WTC11 (cell line): ENCODE results near the gene GSN. TPM values are rescaled to one million over a fixed set of nuclear protein-coding genes. Genes with fewer than 3 reads are reported as not detected.

Experiments used
- ATAC-seq: fragments of 200-7000 bp; cut with Tn5 transposase; 2 replicates; pipeline ENCODE4 v1.10.0; 2021; ENCODE audit warnings: mild to moderate bottlenecking, moderate library complexity
- CTCF ChIA-PET: fragments of 300-600 bp; sonication (Branson Sonifier 250); formaldehyde crosslinking; loops from one replicate; lab custom pipeline; 2021; ENCODE audit warnings: antibody characterized with exemption; lab: Charles Lee
- POLR2A ChIA-PET: fragments of 350-600 bp; sonication (Branson Sonifier 250); formaldehyde crosslinking; loops from one replicate; lab custom pipeline; 2021; ENCODE audit warnings: antibody characterized with exemption; lab: Charles Lee
- DNase-seq: peaks from one replicate; pipeline ENCODE4 v3.0.0; 2021; ENCODE audit warnings: low spot score
- H3K27ac Mint-ChIP-seq: 2 replicates; pipeline ENCODE4 v1.8.0; 2021; ENCODE audit warnings: mixed read lengths
- H3K27me3 Mint-ChIP-seq: 2 replicates; pipeline ENCODE4 v1.8.0; 2021; ENCODE audit warnings: low read depth, mild to moderate bottlenecking, moderate library complexity, mixed read lengths
- H3K36me3 Mint-ChIP-seq: 2 replicates; pipeline ENCODE4 v1.8.0; 2021; ENCODE audit warnings: mixed read lengths
- H3K4me1 Mint-ChIP-seq: 2 replicates; pipeline ENCODE4 v1.8.0; 2022; ENCODE audit warnings: mixed read lengths
- H3K4me3 Mint-ChIP-seq: 2 replicates; pipeline ENCODE4 v1.8.0; 2021; ENCODE audit warnings: mild to moderate bottlenecking, moderate library complexity, mixed read lengths
- H3K9me3 Mint-ChIP-seq: 2 replicates; pipeline ENCODE4 v1.8.0; 2021; ENCODE audit warnings: mixed read lengths
- ARID4B ChIP-seq: sonication (generic); formaldehyde crosslinking; IDR thresholded peaks from 2 replicates; pipeline ENCODE4 v1.8.0; 2023; ENCODE audit warnings: missing genetic modification reagents, mild to moderate bottlenecking, borderline replicate concordance
- ATF3 ChIP-seq: sonication (generic); formaldehyde crosslinking; conservative IDR thresholded peaks from 2 replicates; pipeline ENCODE4 v1.8.1; 2022; ENCODE audit warnings: mild to moderate bottlenecking, missing genetic modification reagents
- FOXP4 ChIP-seq: sonication (generic); formaldehyde crosslinking; IDR thresholded peaks from 2 replicates; pipeline ENCODE4 v1.8.0; 2022; ENCODE audit warnings: mild to moderate bottlenecking, missing genetic modification reagents
- HMGA2 ChIP-seq: fragments of 250-450 bp; sonication (Bioruptor Pico); IDR thresholded peaks from 2 replicates; pipeline ENCODE4 v1.4.0; 2021; ENCODE audit warnings: mild to moderate bottlenecking, moderate library complexity
- NR2C2 ChIP-seq: sonication (generic); formaldehyde crosslinking; IDR thresholded peaks from 2 replicates; pipeline ENCODE4 v1.8.0; 2022; ENCODE audit warnings: mild to moderate bottlenecking, missing genetic modification reagents
- RORB ChIP-seq: fragments of 250-450 bp; sonication (Bioruptor Pico); IDR thresholded peaks from 2 replicates; pipeline ENCODE4 v1.9.0; 2021; ENCODE audit warnings: mild to moderate bottlenecking
- SMAD3 ChIP-seq: sonication (generic); formaldehyde crosslinking; IDR thresholded peaks from 2 replicates; pipeline ENCODE4 v1.8.0; 2022; ENCODE audit warnings: missing genetic modification reagents, mild to moderate bottlenecking, borderline replicate concordance
- TCF7 ChIP-seq: sonication (generic); formaldehyde crosslinking; IDR thresholded peaks from 2 replicates; pipeline ENCODE4 v1.8.0; 2022; ENCODE audit warnings: mild to moderate bottlenecking, low read depth, missing genetic modification reagents, moderate library complexity
- TEAD1 ChIP-seq: sonication (generic); formaldehyde crosslinking; IDR thresholded peaks from 2 replicates; pipeline ENCODE4 v1.8.0; 2022; ENCODE audit warnings: mild to moderate bottlenecking, missing genetic modification reagents
- TEAD4 ChIP-seq: sonication (generic); formaldehyde crosslinking; IDR thresholded peaks from 2 replicates; pipeline ENCODE4 v1.8.0; 2022; ENCODE audit warnings: mild to moderate bottlenecking, missing genetic modification reagents
- TP53 ChIP-seq: sonication (generic); formaldehyde crosslinking; IDR thresholded peaks from 2 replicates; pipeline ENCODE4 v1.8.1; 2023; ENCODE audit warnings: mild to moderate bottlenecking, missing genetic modification reagents
- ZNF121 ChIP-seq: sonication (generic); formaldehyde crosslinking; IDR thresholded peaks from 2 replicates; pipeline ENCODE4 v1.8.0; 2023; ENCODE audit warnings: missing genetic modification reagents
- ZNF219 ChIP-seq: sonication (generic); formaldehyde crosslinking; IDR thresholded peaks from 2 replicates; pipeline ENCODE4 v1.8.0; 2023; ENCODE audit warnings: missing genetic modification reagents, mild to moderate bottlenecking, borderline replicate concordance
- ZNF416 ChIP-seq: fragments of 250-450 bp; sonication (Bioruptor Pico); IDR thresholded peaks from 2 replicates; pipeline ENCODE4 v1.9.0; 2021; ENCODE audit warnings: mild to moderate bottlenecking, inconsistent platforms
- ZNF423 ChIP-seq: fragments of 250-450 bp; sonication (Bioruptor Pico); IDR thresholded peaks from 2 replicates; pipeline ENCODE4 v2.1.2; 2022; ENCODE audit warnings: mild to moderate bottlenecking, moderate library complexity
- total RNA-seq: library from RNA; stranded (reverse); gene quantifications from 3 replicates; pipeline ENCODE4 v1.2.3, GENCODE V29; 2021
- TF ChIP-seq, protein P1 (sequence below): sonication (generic); formaldehyde crosslinking; IDR thresholded peaks from 2 replicates; pipeline ENCODE4 v1.8.1; 2022; ENCODE audit warnings: mild to moderate bottlenecking, missing genetic modification reagents, moderate library complexity, borderline replicate concordance
- TF ChIP-seq, protein P2 (sequence below): sonication (generic); formaldehyde crosslinking; IDR thresholded peaks from 2 replicates; pipeline ENCODE4 v1.8.0; 2023; ENCODE audit warnings: mild to moderate bottlenecking, missing genetic modification reagents
- TF ChIP-seq, protein P3 (sequence below): sonication (generic); formaldehyde crosslinking; IDR thresholded peaks from 2 replicates; pipeline ENCODE4 v1.8.0; 2022; ENCODE audit warnings: mild to moderate bottlenecking, missing genetic modification reagents
- TF ChIP-seq, protein P4 (sequence below): fragments of 200-600 bp; IDR thresholded peaks from 2 replicates; pipeline ENCODE4 v1.8.0; 2022; ENCODE audit warnings: antibody characterized with exemption

GSN gene
- total RNA-seq, 1 experiment from 2014 or later: 47.0 TPM

DNA sequence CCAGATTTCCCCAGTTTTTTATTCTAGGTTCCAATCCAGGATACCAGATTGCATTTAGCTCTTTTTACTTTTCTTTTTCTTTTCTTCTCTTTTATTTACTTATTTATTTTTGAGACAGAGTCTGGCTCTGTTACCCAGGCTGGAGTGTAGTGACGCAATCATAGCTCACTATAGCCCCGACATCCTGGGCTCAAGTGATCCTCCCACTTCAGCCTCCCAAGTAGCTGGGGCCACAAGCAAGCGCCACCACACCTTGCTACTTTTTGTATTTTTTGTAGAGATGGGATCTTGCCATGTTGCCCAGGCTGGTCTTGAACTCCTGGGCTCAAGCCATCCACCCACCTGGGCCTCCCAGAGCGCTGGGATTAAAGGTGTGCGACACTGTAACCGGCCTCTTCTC is 48.4 kb downstream of the GSN start:
- no peak overlapping the region for H3K27ac Mint-ChIP-seq
- H3K36me3 Mint-ChIP-seq: peaks cover 5% of the 10 kb centered on the region
- H3K4me3 Mint-ChIP-seq: no peak overlapping the region
- no peaks in the 10 kb centered on the region for H3K27me3 Mint-ChIP-seq
- ATAC-seq: no peak
- DNase-seq: no peak
- TF ChIP-seq ARID4B: no peak
- TF ChIP-seq ZNF219 (CRISPR knock-in tag): no peak
- TF ChIP-seq, protein P1, sequence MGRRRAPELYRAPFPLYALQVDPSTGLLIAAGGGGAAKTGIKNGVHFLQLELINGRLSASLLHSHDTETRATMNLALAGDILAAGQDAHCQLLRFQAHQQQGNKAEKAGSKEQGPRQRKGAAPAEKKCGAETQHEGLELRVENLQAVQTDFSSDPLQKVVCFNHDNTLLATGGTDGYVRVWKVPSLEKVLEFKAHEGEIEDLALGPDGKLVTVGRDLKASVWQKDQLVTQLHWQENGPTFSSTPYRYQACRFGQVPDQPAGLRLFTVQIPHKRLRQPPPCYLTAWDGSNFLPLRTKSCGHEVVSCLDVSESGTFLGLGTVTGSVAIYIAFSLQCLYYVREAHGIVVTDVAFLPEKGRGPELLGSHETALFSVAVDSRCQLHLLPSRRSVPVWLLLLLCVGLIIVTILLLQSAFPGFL: no peak
- TF ChIP-seq ZNF121 (CRISPR knock-in tag): no peak
- TF ChIP-seq TCF7 (CRISPR knock-in tag): no peak
- TF ChIP-seq TEAD1 (CRISPR knock-in tag): no peak
- TF ChIP-seq NR2C2: no peak
- no peak for TF ChIP-seq SMAD3 (CRISPR knock-in tag)
- no peak for TF ChIP-seq ZNF423
- no peak for TF ChIP-seq FOXP4 (CRISPR knock-in tag)
- TF ChIP-seq, protein P2, sequence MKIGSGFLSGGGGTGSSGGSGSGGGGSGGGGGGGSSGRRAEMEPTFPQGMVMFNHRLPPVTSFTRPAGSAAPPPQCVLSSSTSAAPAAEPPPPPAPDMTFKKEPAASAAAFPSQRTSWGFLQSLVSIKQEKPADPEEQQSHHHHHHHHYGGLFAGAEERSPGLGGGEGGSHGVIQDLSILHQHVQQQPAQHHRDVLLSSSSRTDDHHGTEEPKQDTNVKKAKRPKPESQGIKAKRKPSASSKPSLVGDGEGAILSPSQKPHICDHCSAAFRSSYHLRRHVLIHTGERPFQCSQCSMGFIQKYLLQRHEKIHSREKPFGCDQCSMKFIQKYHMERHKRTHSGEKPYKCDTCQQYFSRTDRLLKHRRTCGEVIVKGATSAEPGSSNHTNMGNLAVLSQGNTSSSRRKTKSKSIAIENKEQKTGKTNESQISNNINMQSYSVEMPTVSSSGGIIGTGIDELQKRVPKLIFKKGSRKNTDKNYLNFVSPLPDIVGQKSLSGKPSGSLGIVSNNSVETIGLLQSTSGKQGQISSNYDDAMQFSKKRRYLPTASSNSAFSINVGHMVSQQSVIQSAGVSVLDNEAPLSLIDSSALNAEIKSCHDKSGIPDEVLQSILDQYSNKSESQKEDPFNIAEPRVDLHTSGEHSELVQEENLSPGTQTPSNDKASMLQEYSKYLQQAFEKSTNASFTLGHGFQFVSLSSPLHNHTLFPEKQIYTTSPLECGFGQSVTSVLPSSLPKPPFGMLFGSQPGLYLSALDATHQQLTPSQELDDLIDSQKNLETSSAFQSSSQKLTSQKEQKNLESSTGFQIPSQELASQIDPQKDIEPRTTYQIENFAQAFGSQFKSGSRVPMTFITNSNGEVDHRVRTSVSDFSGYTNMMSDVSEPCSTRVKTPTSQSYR (CRISPR knock-in tag): no peak
- no peak for TF ChIP-seq ZNF416
- no peak for TF ChIP-seq HMGA2 (CRISPR knock-in tag)
- TF ChIP-seq, protein P3, sequence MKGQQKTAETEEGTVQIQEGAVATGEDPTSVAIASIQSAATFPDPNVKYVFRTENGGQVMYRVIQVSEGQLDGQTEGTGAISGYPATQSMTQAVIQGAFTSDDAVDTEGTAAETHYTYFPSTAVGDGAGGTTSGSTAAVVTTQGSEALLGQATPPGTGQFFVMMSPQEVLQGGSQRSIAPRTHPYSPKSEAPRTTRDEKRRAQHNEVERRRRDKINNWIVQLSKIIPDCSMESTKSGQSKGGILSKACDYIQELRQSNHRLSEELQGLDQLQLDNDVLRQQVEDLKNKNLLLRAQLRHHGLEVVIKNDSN: no peak
- TF ChIP-seq RORB: no peak
- TF ChIP-seq, protein P4, sequence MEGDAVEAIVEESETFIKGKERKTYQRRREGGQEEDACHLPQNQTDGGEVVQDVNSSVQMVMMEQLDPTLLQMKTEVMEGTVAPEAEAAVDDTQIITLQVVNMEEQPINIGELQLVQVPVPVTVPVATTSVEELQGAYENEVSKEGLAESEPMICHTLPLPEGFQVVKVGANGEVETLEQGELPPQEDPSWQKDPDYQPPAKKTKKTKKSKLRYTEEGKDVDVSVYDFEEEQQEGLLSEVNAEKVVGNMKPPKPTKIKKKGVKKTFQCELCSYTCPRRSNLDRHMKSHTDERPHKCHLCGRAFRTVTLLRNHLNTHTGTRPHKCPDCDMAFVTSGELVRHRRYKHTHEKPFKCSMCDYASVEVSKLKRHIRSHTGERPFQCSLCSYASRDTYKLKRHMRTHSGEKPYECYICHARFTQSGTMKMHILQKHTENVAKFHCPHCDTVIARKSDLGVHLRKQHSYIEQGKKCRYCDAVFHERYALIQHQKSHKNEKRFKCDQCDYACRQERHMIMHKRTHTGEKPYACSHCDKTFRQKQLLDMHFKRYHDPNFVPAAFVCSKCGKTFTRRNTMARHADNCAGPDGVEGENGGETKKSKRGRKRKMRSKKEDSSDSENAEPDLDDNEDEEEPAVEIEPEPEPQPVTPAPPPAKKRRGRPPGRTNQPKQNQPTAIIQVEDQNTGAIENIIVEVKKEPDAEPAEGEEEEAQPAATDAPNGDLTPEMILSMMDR: no peak
- no peak for TF ChIP-seq TP53 (CRISPR knock-in tag)
- no peak for TF ChIP-seq TEAD4 (CRISPR knock-in tag)
- no peak for TF ChIP-seq ATF3 (CRISPR knock-in tag)
- no peaks in the 10 kb centered on the region for H3K4me1 Mint-ChIP-seq
- POLR2A ChIA-PET: no interaction called here
- H3K9me3 Mint-ChIP-seq: no peaks in the 10 kb centered on the region
- CTCF ChIA-PET: interaction anchor here (1.2 to 2.2 kb wide), 3 partner anchors 27 to 83 kb away, joined by 4 to 6 read pairs (median 4); no protein-coding TSS in a partner anchor
